Head of caudate nucleus (tissue), 42 donors: ENCODE measurements around the gene RUVBL1.
"Not testable (repeated sequence)": the region's sequence is repeated elsewhere in the genome, so short reads cannot be mapped to it uniquely, and the experiment has no call there.

Source experiments
- DNase-seq, 42 donors: peaks; one replicate each; pipeline versions ENCODE4 v3.0.0 to v3.0.0-alpha.2; 2020 to 2021; ENCODE audit warnings: mixed read lengths in 7 of 42
- intact Hi-C: fragments of 100-400 bp; cut with DNase I; formaldehyde crosslinking; loops from one replicate; pipeline ENCODE4 v1.15.0; 2022

The RUVBL1 gene

GRCh38 chr3:128123538-128124368 is at the start of gene RUVBL1:
Gene RUVBL1 (minus strand): TSS chr3:128123812. CDS start chr3:128123724, 88 bp downstream.
- intact Hi-C loops = no loop called here
- peak; percentile 92 to 99 (median 98) for DNase-seq

- no peak for DNase-seq
- intact Hi-C loops = loop anchor here (10.0 kb wide), 1 partner anchor 152 kb away; no protein-coding TSS in a partner anchor
These were observed 49.6 kb upstream of the RUVBL1 start for GRCh38 chr3:128173200-128173599.

- intact Hi-C loops = loop anchor here (10.0 kb wide), 1 partner anchor 154 kb away; no protein-coding TSS in a partner anchor
- DNase-seq = peak; percentile 24 to 87 (median 69)
These were observed 47.4 kb upstream of the RUVBL1 start for GRCh38 chr3:128170866-128171516.

GRCh38 chr3:128168836-128169235 is 45.2 kb upstream of the RUVBL1 start:
- intact Hi-C loops = no loop called here
- DNase-seq = no peak

GRCh38 chr3:128167973-128168674 is 44.5 kb upstream of the RUVBL1 start:
- intact Hi-C loops = no loop called here
- peak in 2 of 42 donors; percentile 26 to 46 for DNase-seq

- DNase-seq = no peak
- intact Hi-C loops = no loop called here
These were observed 44.0 kb upstream of the RUVBL1 start for GRCh38 chr3:128167646-128167972.

GRCh38 chr3:128166971-128167453 is 43.4 kb upstream of the RUVBL1 start:
- DNase-seq = no peak
- intact Hi-C loops = no loop called here

- no peak for DNase-seq
- intact Hi-C loops = no loop called here
These were observed 39.8 kb upstream of the RUVBL1 start for GRCh38 chr3:128163432-128163831.

GRCh38 chr3:128160661-128161060 is 37.0 kb upstream of the RUVBL1 start:
- intact Hi-C loops = no loop called here
- no peak for DNase-seq

- intact Hi-C loops = no loop called here
- no peak for DNase-seq
These were observed 32.2 kb upstream of the RUVBL1 start for GRCh38 chr3:128155616-128156360.

- DNase-seq, intact Hi-C loops: not testable (repeated sequence)
These were observed 30.7 kb upstream of the RUVBL1 start for GRCh38 chr3:128154354-128154753.

- intact Hi-C loops = no loop called here
- DNase-seq = peak; percentile 39 to 93 (median 84)
These were observed 29.8 kb upstream of the RUVBL1 start, which contains the start of gene EEFSEC for GRCh38 chr3:128153156-128154041. Gene EEFSEC (plus strand): TSS chr3:128153481. CDS start chr3:128153508, 27 bp downstream.

GRCh38 chr3:128152419-128153155 is 29.0 kb upstream of the RUVBL1 start:
- peak in 1 of 42 donors; percentile 29 for DNase-seq
- intact Hi-C loops = no loop called here

GRCh38 chr3:128151758-128152274 is 28.2 kb upstream of the RUVBL1 start:
- intact Hi-C loops = no loop called here
- peak in 1 of 42 donors; percentile 25 for DNase-seq

GRCh38 chr3:128149650-128150049 is 26.0 kb upstream of the RUVBL1 start:
- peak in 21 of 42 donors; percentile 11 to 51 (median 27) for DNase-seq
- intact Hi-C loops = no loop called here

GRCh38 chr3:128146201-128146600 is 22.6 kb upstream of the RUVBL1 start:
- no peak for DNase-seq
- intact Hi-C loops = no loop called here

GRCh38 chr3:128145279-128145678 is 21.7 kb upstream of the RUVBL1 start:
- intact Hi-C loops = no loop called here
- peak in 29 of 42 donors; percentile 7 to 63 (median 35) for DNase-seq
